ENCODE measurements around the gene ACSF2.

The ACSF2 gene

GRCh38 chr17:50505591-50506130 is 79.6 kb downstream of the ACSF2 start:
- no peak for DNase-seq

DNA sequence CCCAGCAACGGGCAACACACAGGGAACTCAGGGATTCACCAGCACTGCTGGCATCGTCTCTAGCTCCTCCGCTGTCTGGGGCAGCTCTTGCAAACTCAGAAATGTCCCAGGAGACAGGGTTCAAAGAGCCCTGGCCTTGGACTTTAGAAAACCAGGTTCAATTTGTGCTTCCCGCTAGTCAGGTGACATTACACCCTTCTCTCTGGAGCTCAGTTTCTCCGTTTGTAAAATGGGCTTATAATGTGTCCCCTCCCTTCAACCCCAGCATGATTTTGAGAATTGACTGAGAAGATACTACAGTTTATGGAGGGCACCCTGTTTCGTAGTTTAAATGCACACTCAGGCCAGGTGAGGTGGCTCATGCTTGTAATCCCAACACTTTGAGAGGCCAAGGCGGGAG is 80.3 kb downstream of the ACSF2 start:
- no peak for DNase-seq

DNA sequence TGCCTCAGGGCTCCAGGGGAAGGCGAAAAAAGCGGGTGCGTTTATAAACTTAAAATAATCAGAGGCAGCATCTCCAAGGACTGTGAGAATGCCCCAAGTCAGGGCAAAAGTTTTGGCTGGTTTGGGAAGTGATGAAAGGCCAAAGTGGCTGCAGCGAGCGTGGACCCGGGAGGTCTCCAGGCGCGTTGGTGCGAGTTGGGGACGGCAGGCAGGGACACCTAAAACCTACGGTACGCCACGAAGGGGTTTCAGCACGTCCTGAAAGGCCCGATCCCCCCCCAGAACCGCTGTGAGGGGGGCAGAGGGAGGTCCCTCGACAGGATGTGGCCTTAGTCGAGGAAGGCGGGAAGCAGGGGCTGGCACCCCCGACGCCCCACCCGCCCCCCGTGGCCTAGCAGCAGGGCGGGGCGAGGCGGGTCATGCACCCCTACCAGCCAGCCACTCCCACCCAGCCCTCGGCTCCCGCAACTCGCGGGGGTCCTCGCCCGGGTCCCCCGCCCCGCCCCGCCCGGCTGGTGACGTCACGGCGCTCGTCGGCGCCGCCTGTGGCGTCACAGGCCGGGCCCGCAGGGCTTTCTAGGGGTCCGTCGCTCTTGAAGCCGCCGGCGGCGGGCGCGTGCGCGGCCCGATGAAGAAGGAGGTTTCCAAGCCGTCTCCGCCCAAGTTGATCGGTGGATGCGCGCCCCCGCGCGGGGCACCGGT is 82.0 kb downstream of the ACSF2 start, which contains the start of gene MYCBPAP:
MYCBPAP (plus strand) TSS at position 569 of the 702 bp plus-strand sequence. CDS start 236 bp downstream, outside the sequence.
- peak; percentile 79 for DNase-seq

DNA sequence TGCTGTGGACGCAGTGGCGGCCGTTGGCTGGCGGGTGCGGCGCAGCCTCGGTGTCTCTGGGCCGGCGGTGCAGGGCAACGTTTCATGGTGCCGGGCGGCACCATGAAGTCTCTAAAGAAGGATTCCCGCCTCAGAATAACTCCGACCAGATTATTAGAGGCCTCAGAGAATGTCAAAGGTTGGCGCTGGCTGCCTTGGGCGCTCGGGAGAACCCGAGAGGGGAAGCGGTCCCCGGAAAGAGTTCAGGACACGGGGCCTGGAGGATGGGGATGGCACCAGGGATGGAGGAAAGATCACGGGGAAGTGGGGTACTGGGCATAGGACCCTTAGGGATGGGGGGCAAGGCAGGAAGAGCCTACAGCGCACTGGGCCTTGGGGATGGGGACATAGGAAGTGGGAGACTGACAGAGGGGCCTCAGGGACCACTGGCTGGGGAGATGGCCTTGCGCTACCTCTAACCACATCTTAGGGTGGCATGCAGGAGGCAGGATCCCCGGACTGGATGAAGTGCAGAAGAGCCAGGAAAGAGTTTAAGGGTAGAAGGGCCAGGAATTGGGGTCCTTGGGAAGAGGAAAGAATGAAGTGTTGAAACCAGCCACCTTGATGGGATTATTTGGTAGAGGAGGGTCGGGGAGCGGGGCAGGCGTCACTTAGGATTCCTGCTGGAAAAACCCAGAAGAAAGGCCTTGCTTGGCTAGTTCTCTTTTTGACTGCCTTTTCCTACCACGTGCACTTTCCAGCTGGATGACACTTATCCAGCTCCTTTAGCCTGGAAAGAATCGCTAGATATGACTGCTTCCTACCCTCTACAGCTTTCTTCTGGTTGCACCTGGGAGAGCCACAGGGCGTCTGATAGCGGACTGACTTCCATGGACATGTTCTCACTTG is 82.8 kb downstream of the ACSF2 start:
- DNase-seq = no peak

- DNase-seq = peak; percentile 30
Measured at GRCh38 chr17:50511058-50511457, 85.0 kb downstream of the ACSF2 start.

DNA sequence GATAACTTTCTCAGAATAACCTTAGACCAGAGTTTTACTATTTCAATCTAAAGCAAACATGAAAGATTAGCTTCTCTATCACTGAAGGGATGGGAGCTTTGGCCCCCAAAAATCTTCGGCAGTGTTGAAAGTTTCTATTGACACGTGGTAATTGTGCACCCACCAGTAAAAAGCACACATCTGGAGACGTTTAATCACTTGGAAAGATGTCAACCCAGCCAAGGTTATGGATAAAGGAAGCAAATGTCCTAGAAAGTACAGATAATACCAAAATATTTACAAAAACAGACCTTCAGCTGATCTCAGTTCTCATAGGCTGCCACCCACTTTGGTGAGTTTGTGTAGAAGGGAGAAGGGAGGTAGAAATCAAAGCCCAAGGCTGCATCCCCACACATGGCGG is 87.5 kb downstream of the ACSF2 start:
- DNase-seq = no peak

DNA sequence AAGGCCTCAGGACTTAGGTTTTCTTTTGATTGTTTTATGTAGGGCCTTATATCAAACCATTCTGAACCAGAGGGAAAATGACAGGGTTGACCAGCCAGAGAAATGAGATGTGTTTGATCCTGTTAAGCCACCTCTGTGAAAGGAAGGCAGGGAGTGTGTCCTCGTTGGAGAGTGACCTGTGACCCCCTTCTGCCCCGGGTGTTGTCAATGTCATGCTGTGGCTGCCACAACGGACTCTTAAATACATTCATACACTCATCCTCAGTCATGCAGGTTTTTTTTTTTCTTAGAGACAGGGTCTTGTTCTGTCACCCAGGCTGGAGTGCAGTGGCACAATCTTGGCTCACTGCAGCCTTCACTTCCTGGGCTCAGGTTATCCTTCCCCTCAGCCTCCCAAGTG is 88.4 kb downstream of the ACSF2 start:
- no peak for DNase-seq

DNA sequence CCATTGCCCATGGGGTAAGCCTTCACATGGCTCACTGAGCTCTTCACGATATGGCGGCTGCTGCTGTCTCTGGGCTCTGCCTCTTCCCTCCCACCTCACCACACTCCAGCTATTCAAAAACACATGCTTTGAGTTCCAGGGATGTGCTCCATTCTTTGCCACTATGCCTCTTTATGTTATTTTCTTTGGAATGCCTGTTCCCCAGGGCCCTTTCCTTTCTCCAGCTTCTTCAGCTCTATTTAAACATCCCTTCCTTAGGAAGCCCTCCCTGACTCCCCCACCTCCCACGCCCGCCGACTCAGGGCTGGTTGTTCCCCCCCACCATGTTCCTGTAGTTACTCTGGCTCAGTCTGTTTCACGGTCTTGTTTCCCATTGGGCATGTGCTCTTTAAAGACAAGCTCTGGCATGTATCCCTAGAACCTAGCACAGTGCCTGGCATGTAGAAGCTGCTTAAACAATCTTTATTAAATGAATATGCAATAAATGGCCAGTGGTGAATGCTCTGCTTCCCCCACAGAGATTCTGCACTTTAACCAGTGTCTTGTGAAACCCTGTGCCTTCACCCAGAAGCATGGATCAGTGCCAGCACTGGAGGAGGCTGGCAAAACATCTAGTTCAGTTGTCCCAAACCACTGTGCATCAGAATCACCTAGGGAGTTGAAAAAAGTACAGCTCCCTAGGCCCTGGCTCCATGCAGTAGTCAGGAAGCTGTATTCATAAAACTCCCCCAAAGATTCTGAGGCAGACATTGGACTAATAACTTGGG is 89.1 kb downstream of the ACSF2 start:
- no peak for DNase-seq

DNA sequence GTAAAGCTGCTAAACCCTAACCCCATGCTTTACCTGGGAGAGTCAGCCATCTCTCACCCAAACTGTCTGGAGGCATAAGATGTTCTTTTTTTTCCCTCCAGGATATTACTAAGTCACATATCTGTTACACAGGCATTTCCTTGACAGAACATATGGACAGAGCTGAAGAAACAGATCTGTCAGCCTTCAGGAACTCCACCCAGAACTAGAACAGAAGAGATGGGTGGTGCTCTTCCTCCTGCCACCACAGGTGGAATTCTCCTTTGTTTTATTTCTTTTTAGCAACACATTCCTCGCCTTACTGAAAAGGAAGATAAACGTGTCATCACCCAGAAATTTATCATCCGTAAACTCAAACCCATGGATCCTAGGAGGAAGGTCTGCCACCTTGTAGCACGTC is 91.0 kb downstream of the ACSF2 start:
- no peak for DNase-seq

DNA sequence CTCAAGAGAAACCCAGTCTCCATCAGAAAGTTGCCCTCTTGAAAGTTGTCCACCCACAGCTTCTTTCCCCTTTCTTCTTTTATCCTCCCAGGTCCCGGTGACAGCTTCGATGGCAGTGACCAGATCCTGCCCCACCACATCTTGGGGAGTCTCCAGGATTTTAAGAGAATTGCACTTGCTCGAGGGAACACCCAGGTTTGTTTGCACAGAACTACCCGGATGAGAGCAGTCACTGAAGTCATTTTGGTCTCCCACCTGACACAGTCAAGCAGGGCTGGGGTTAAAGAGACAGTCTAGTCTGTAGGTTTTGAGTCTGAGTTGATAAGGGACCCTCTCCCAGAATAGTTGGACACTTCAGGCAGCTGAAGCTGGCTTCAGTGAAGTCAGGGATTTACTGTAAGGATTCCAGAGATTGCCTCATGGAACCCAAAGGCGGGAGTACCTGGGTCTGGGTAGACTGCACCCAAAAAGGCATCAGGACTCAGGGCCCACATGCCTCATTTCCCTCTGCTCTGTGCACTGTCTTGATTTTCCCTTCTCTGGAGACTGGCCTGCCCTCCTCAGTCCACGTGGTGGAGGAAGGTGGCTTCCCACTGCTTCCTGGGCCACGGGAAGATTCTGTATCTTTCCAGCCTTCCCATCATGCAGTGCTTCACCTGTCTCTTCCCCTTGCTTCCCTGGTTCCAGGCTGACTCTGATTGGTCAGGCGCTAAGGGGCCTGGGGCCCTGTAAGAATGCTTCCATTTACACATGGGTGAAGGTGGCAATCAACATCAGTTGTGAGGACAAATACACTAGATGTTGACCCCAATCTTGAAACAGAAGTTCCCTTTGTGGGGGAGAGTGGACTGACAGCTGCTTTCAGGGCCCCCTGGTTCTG is 91.7 kb downstream of the ACSF2 start:
- no peak for DNase-seq

DNA sequence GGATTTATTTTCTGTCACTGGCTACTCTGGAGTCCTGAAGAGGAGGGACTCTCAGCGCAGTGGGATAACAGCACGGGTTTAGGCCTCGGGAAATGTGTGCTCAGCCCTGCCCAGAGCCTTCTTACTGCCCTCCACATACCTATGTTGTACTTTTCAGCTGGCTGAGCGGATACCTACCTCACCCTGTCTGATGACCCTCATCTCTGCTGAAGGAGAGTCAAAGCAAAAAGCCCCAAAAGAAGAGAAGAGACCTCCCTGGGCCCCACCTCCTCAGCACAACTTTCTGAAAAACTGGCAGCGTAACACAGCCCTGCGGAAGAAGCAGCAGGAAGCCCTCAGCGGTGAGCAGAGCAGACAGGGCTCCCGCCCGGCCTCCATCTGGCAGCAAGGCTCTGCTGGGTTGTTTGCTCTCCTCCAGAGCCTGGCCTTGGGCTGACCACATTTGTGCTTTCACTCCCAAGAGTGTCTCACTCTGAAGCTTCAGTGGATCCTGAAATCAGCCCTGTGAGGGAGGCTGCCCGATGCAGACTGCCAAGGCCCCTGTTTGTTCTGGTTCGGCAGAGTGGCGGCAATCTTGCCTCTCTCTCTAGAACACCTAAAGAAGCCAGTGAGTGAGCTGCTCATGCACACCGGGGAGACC is 92.5 kb downstream of the ACSF2 start:
- no peak for DNase-seq

DNA sequence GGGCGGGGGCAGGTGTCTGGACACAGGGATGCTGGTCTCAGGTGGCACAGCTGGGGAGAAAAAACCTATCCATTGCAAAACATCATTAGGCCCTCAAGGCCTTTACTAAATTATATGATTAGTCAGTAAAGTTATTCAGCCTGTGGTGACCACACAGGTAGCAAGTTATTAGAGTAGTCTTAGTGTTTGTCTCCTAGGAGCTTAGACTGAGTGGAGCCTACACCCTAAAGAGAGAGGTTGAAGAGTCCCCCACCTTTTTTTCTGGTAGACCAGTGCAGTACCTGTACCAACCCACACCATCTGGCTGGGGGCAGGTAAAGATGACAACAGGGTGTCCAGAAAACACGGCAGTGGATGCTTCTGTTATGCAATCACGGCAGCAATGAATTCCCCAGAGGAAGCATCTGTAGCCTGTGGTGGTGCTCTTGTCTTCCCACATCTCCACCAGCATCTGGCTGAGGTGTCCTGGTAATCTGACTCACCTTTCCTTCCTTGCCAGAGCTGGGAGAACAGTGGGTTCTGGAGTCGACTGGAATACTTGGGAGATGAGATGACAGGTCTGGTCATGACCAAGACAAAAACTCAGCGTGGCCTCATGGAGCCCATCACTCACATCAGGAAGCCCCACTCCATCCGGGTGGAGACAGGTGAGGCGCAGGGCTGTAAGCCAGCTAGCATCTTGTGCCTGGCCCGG is 93.3 kb downstream of the ACSF2 start:
- DNase-seq = no peak

DNA sequence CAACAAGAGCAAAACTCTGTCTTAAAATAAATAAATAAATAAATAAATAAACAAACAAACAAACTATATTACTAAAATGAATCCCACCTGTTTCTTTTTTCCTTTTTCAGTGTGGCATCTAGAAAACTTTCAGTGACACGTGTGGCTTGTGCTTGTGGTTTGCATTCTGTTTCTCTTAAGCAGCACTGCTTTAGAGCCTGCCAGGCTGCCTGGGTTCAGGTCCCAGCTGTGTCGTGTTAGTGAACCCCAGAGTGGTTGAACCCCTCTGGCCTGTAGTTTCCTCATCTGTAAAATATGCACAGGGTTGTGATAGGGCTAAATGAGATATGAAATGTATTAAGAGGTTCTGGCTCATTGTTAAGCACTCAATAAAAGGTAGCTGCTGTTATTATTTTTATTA is 94.5 kb downstream of the ACSF2 start:
- DNase-seq = no peak

GRCh38 chr17:50521514-50521913 is 95.5 kb downstream of the ACSF2 start:
- DNase-seq = no peak

GRCh38 chr17:50522766-50523165 is 96.7 kb downstream of the ACSF2 start:
- no peak for DNase-seq

DNA sequence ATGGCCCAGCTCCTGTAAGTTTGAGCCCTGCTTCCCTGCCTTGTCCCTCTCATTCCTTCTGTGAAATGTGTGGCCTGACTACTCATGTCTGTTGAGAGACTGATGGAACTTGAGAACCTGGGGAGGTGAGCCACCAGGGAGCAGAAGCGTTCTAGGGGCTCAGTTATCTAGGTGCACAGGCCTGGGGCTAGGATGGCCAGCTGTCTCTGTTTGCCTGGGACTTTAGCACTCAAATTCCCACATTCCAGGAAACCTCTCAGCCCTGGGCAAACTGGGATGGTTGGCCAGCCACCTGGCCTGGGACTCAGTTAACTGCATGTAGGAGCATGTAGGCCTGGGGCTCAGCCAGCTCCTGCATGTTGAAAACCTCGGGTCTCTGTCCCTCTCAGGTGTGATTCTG is 97.2 kb downstream of the ACSF2 start:
- DNase-seq = no peak
